NCI-H2196 treated with DMSO at 0.1 percent for 48 hours (cell line): ENCODE results near the gene TMEM134.

Source experiments
- DNase-seq: peaks from one replicate; lab custom pipeline; 2025; ENCODE audit not compliant: unreplicated experiment; lab: John Stamatoyannopoulos, UW

Gene TMEM134

GRCh38 chr11:67463680-67464410, 5.2 kb downstream of the TMEM134 start:
- no peak for DNase-seq

- DNase-seq = no peak
These were observed 5.9 kb downstream of the TMEM134 start for GRCh38 chr11:67463186-67463585.

- no peak for DNase-seq
These were observed 10.8 kb downstream of the TMEM134 start for GRCh38 chr11:67458266-67458665.

GRCh38 chr11:67457453-67457852, 11.6 kb downstream of the TMEM134 start:
- no peak for DNase-seq

GRCh38 chr11:67456068-67456705, 12.9 kb downstream of the TMEM134 start:
- no peak for DNase-seq

GRCh38 chr11:67455054-67455453, 14.0 kb downstream of the TMEM134 start, which contains the start of gene CABP4:
CABP4 (plus strand) TSS chr11:67455354; CDS start chr11:67455424, 70 bp downstream.
- no peak for DNase-seq

GRCh38 chr11:67453816-67454732, 15.0 kb downstream of the TMEM134 start:
- DNase-seq = no peak

GRCh38 chr11:67452141-67452952, 16.7 kb downstream of the TMEM134 start, which contains the start of gene GPR152:
GPR152 (minus strand) TSS chr11:67452729; CDS start chr11:67452724, 5 bp downstream.
- peak; percentile 55 for DNase-seq

GRCh38 chr11:67451658-67451976, 17.4 kb downstream of the TMEM134 start:
- DNase-seq = no peak

- no peak for DNase-seq
These were observed 18.0 kb downstream of the TMEM134 start for GRCh38 chr11:67450796-67451657.

- DNase-seq = no peak
These were observed 19.8 kb downstream of the TMEM134 start for GRCh38 chr11:67449116-67449844.

GRCh38 chr11:67448220-67448609, 20.8 kb downstream of the TMEM134 start:
- no peak for DNase-seq

GRCh38 chr11:67445515-67445914, 23.5 kb downstream of the TMEM134 start:
- no peak for DNase-seq

GRCh38 chr11:67442504-67443404, 26.3 kb downstream of the TMEM134 start:
- DNase-seq = no peak

- no peak for DNase-seq
These were observed 27.2 kb downstream of the TMEM134 start for GRCh38 chr11:67441731-67442351.

GRCh38 chr11:67441098-67441563, 27.9 kb downstream of the TMEM134 start:
- DNase-seq = no peak
